HEK293 (cell line): ENCODE measurements around the gene DACT1.

ENCODE experiments used
- CTCF ChIP-seq: fragments of 450-650 bp; formaldehyde crosslinking; IDR thresholded peaks from 2 replicates; pipeline ENCODE4 v1.5.1; 2016; ENCODE audit warnings: missing biosample characterization, missing genetic modification characterization
- ZBTB48 ChIP-seq: fragments of 450-650 bp; formaldehyde crosslinking; IDR thresholded peaks from 2 replicates; pipeline ENCODE4 v1.5.1; 2016; ENCODE audit warnings: missing biosample characterization, missing genetic modification characterization
- ZBTB7A ChIP-seq: fragments of 450-650 bp; formaldehyde crosslinking; IDR thresholded peaks from 2 replicates; pipeline ENCODE4 v1.5.1; 2016; ENCODE audit warnings: low read depth, missing biosample characterization, missing genetic modification characterization
- ZNF248 ChIP-seq: fragments of 450-650 bp; formaldehyde crosslinking; IDR thresholded peaks from 2 replicates; pipeline ENCODE4 v1.5.1; 2017; ENCODE audit warnings: missing biosample characterization, missing genetic modification characterization
- ZNF350 ChIP-seq: fragments of 450-650 bp; formaldehyde crosslinking; IDR thresholded peaks from 2 replicates; pipeline ENCODE4 v1.5.0; 2017; ENCODE audit warnings: missing biosample characterization, mild to moderate bottlenecking, missing genetic modification characterization
- ZNF560 ChIP-seq: fragments of 450-650 bp; formaldehyde crosslinking; IDR thresholded peaks from 2 replicates; pipeline ENCODE4 v1.5.1; 2017; ENCODE audit warnings: missing biosample characterization, missing genetic modification characterization, borderline replicate concordance
- ZNF654 ChIP-seq: fragments of 450-650 bp; formaldehyde crosslinking; IDR thresholded peaks from 2 replicates; pipeline ENCODE4 v1.5.1; 2016; ENCODE audit warnings: low read depth, missing biosample characterization, missing genetic modification characterization

- TF ChIP-seq ZNF248 (no peak), CTCF (no peak), ZBTB7A (tag by site-specific recombination) (no peak), ZNF654 (peak; percentile 23; the same call in 1 of the 2 replicates), ZNF560 (tag by site-specific recombination) (0 out of 2 replicates have a peak, but pooled peaks have one; percentile 13), ZBTB48 (tag by site-specific recombination) (no peak), ZNF350 (tag by site-specific recombination) (no peak)
These were observed 22.6 kb downstream of the DACT1 start for GRCh38 chr14:58660407-58660806.
